Measurements from ENCODE around the gene EPSTI1.

DNA sequence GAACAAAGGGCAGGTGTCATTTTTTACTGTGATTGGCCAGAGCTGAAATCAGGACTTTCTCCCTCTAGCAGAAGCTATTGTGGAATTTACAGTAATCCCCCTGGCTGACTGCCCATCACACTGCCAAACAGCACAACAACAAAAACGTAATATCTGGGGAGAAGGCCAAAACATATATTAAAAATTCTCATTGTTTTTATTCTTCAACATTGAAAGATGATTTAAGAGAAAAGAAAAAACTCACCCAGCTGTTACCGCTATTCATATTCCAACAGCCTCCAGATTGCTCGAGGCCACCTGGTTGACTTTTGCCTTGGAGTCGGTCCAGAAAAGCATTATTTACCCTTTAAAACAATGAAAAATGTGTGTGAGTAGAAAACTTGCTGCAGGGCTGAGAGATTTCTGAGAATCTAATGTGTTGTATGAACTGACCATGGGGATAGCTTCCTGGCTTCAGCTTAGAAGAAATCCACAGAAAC, 97.2 kb downstream of the EPSTI1 start:
- TF ChIP-seq, protein P1, sequence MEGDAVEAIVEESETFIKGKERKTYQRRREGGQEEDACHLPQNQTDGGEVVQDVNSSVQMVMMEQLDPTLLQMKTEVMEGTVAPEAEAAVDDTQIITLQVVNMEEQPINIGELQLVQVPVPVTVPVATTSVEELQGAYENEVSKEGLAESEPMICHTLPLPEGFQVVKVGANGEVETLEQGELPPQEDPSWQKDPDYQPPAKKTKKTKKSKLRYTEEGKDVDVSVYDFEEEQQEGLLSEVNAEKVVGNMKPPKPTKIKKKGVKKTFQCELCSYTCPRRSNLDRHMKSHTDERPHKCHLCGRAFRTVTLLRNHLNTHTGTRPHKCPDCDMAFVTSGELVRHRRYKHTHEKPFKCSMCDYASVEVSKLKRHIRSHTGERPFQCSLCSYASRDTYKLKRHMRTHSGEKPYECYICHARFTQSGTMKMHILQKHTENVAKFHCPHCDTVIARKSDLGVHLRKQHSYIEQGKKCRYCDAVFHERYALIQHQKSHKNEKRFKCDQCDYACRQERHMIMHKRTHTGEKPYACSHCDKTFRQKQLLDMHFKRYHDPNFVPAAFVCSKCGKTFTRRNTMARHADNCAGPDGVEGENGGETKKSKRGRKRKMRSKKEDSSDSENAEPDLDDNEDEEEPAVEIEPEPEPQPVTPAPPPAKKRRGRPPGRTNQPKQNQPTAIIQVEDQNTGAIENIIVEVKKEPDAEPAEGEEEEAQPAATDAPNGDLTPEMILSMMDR (IDR thresholded peaks at IDR 0.05; ENCODE audit: borderline replicate concordance, extremely low read depth, low read length, poor library complexity, severe bottlenecking), result no peak
- no peak for TF ChIP-seq EZH2 (IDR thresholded peaks at IDR 0.05; ENCODE audit: borderline replicate concordance, low read depth, low read length, severe bottlenecking)
